ENCODE measurements around the gene PIM3. TPM values are rescaled to one million over a fixed set of nuclear protein-coding genes. Genes with fewer than 3 reads are reported as not detected.

The PIM3 gene
- total RNA-seq, 1 donor from 2014 or later: 97.2 TPM

DNA sequence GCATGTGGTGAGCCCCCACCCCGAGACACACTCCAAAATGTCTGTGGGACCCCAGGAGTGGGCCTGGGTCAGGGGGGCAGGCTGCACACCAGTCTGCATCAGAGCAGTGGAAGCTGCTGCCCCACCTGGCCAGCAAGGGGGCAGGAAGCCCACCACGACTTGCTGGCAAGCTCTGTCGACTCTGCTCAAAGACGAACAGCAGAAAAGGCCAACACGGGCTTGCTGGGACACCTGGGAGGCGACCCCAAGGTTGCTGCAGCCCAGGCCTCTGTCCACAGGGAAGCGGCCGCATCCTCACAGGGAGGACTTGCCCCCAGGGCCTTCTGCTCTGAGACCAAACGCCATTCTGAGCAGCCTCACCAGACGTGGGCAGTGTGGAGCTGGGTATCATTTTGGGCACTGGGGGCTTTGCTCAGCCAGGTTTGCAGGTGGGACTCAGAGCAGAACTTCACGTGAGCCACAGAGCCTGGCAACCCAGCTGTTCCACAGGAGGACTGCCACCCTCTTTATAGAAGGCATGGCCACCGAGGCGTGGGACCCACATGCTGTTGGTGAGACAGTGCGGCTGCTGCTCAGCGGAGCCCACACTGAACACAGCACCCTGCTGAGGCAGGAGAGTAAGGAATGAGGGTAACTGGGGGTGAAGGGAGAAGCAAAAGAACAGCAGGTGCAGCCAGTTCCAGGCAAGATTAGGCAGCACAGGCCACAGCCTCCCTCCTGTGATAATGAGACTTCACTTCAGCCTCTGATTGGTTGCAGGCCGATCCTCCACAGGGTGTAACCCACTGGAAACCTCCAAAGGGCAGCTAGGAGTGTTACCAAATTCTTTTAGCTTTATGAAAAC lies 41.0 kb downstream of the PIM3 start:
- peaks cover 3% of the 10 kb centered on the region for H3K4me1 ChIP-seq
- no peak overlapping the region for H3K4me3 ChIP-seq
- no peaks in the 10 kb centered on the region for H3K9me3 ChIP-seq
- no peaks in the 10 kb centered on the region for H3K36me3 ChIP-seq
- no peak for TF ChIP-seq POLR2AphosphoS5 (IDR thresholded peaks at IDR 0.05; ENCODE audit: insufficient read depth in 1 of 2, low read depth in 1 of 2)
- no peak for TF ChIP-seq POLR2A (IDR thresholded peaks at IDR 0.05)
- TF ChIP-seq, protein P1, sequence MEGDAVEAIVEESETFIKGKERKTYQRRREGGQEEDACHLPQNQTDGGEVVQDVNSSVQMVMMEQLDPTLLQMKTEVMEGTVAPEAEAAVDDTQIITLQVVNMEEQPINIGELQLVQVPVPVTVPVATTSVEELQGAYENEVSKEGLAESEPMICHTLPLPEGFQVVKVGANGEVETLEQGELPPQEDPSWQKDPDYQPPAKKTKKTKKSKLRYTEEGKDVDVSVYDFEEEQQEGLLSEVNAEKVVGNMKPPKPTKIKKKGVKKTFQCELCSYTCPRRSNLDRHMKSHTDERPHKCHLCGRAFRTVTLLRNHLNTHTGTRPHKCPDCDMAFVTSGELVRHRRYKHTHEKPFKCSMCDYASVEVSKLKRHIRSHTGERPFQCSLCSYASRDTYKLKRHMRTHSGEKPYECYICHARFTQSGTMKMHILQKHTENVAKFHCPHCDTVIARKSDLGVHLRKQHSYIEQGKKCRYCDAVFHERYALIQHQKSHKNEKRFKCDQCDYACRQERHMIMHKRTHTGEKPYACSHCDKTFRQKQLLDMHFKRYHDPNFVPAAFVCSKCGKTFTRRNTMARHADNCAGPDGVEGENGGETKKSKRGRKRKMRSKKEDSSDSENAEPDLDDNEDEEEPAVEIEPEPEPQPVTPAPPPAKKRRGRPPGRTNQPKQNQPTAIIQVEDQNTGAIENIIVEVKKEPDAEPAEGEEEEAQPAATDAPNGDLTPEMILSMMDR (IDR thresholded peaks at IDR 0.05): no peak
- intact Hi-C loops (cut with DNase I): no loop called here
- H3K27me3 ChIP-seq: no peaks in the 10 kb centered on the region
- DNase-seq (ENCODE audit: extremely low spot score in 2 of 2): peak in 1 of 2 donors; percentile 88
- no peak overlapping the region for H3K27ac ChIP-seq

DNA sequence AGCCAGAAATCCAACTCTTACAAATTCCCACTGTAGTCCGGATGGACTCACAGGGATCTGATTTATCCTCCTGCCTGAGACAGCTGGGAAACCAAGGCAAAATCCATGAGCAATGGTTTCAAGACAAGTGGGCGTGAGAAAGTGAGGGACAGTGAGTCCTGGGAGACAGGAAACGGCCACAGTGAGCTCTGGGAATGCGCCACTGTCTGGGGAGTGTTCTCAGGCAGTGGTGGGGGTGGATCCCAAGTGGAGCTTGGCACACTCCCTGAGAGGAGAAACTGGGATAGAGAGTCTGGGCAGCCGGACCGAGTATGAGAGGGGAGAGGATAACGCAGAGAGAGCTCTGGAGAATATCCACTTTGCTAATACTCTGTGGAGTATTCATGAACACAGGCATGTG lies 42.2 kb downstream of the PIM3 start:
- peak in 1 of 2 donors; percentile 89 for DNase-seq (ENCODE audit: extremely low spot score in 2 of 2)
- Histone ChIP-seq H3K36me3 (no peaks in the 10 kb centered on the region), H3K27ac (no peak overlapping the region), H3K27me3 (no peaks in the 10 kb centered on the region), H3K9me3 (no peaks in the 10 kb centered on the region), H3K4me1 (peaks cover 3% of the 10 kb centered on the region), H3K4me3 (no peak overlapping the region)
- intact Hi-C loops (cut with DNase I): no loop called here
- TF ChIP-seq POLR2A (IDR thresholded peaks at IDR 0.05): no peak
- TF ChIP-seq, protein P1 (IDR thresholded peaks at IDR 0.05): no peak

DNA sequence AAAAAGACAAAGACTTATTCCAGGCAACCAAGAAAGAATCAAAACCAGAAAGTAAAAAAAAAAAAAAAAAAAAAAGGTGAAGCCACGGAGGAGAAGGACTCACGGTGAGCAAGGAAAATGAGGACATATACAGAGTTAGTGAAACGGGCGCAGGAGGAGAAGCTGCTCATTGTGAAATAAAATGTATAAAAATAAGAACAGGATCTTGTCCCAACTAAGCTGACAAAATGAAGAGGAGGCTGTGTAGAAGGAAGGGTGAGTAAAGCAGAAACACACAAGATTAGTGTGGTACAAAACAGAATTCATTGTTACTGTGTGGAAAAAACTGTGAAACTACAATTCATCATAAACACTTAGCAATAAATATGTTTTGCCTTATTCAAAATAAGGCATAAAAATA lies 44.3 kb downstream of the PIM3 start:
- no peak for DNase-seq (ENCODE audit: extremely low spot score in 2 of 2)
- Histone ChIP-seq H3K36me3 (no peaks in the 10 kb centered on the region), H3K27me3 (no peaks in the 10 kb centered on the region), H3K9me3 (no peaks in the 10 kb centered on the region), H3K4me1 (no peaks in the 10 kb centered on the region), H3K27ac (no peak overlapping the region), H3K4me3 (no peak overlapping the region)
- intact Hi-C loops (cut with DNase I): no loop called here
- TF ChIP-seq POLR2AphosphoS5 (IDR thresholded peaks at IDR 0.05; ENCODE audit: insufficient read depth in 1 of 2, low read depth in 1 of 2) (no peak), POLR2A (IDR thresholded peaks at IDR 0.05) (no peak)
- TF ChIP-seq, protein P1 (IDR thresholded peaks at IDR 0.05): no peak

DNA sequence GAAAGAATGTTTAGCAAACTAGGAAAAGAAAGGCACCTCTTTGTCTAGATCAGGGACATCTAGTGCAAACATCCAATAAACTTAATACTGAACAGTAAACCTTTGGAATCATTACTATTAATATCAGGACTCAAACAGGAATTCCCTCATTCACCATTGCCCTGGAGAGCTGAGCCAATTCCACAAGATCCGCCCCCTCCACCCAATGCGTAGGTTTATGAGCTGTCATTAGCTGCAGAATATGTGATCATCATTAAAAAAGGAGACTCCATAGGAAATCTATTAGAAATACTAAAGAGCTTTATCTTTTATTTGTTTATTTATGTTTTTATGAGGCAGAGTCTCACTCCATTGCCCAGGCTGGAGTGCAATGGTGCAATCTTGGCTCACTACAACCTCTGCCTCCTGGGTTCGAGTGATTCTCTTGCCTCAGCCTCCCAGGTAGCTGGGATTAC lies 46.5 kb downstream of the PIM3 start:
- H3K27ac ChIP-seq: no peak overlapping the region
- TF ChIP-seq POLR2AphosphoS5 (IDR thresholded peaks at IDR 0.05; ENCODE audit: insufficient read depth in 1 of 2, low read depth in 1 of 2) (no peak), POLR2A (IDR thresholded peaks at IDR 0.05) (no peak)
- H3K27me3 ChIP-seq: peaks cover 6% of the 10 kb centered on the region
- DNase-seq (ENCODE audit: extremely low spot score in 2 of 2): no peak
- no peaks in the 10 kb centered on the region for H3K9me3 ChIP-seq
- intact Hi-C loops (cut with DNase I): no loop called here
- peaks cover 8% of the 10 kb centered on the region for H3K4me1 ChIP-seq
- H3K4me3 ChIP-seq: no peak overlapping the region
- no peaks in the 10 kb centered on the region for H3K36me3 ChIP-seq

DNA sequence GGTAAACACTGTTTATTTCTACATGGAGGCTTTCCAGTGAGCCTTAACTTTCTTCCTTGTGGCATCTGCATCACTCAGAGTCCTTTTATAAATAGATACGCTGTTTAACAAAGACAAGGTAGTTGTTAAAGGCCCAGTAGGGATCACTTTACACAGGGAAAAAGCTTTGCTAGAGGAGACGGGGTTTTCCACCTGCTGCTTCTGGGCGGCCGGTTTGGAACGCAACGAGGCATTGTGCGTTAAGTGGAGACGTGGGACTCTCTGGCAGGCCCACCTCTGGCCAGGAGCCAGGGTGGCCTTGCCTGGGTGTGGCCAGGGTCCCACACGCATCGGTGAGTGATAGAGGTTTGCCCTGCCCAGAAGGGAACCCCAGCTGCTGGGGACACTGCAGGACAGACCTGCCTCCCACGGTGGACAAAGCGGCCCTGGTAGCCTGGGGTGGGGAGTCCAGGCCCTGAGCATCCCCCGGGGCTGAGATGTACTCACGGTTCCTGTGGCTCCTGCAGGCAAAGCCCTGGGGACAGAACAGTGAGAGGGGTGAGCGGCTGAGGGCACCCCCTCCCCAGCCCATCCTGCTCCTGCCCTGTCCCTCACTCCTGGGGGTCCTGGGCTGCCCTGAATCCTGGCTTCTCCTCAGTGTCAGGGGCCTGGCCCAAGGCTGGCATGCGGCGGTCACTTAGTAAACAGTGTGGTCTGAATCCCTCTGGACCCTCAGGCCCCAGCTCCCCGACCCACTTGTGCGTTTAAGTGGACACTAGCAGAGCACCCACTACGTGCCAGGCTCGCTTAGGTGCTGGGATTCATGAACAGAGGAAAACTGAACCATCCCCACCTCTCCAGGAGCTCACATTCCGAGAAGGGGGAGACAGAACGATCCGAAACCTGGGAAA lies 47.8 kb downstream of the PIM3 start:
- TF ChIP-seq, protein P1 (IDR thresholded peaks at IDR 0.05): no peak
- no peak for TF ChIP-seq POLR2A (IDR thresholded peaks at IDR 0.05)
- TF ChIP-seq POLR2AphosphoS5 (IDR thresholded peaks at IDR 0.05; ENCODE audit: insufficient read depth in 1 of 2, low read depth in 1 of 2): no peak
- no peaks in the 10 kb centered on the region for H3K9me3 ChIP-seq
- intact Hi-C loops (cut with DNase I): no loop called here
- H3K27me3 ChIP-seq: peaks cover 6% of the 10 kb centered on the region
- peaks cover 8% of the 10 kb centered on the region for H3K4me1 ChIP-seq
- no peak for DNase-seq (ENCODE audit: extremely low spot score in 2 of 2)
- H3K4me3 ChIP-seq: no peak overlapping the region
- H3K27ac ChIP-seq: no peak overlapping the region
- H3K36me3 ChIP-seq: no peaks in the 10 kb centered on the region
